Stimulated activated CD8-positive, alpha-beta memory T cell treated with anti-CD3 and anti-CD28 coated beads, Interleukin-7, amount 100 ng/mL, for 24 hours (primary cell): ENCODE data around the gene UBE2R2.

ENCODE experiments used
- DNase-seq: peaks from one replicate; pipeline ENCODE4 v3.0.0-alpha.2; 2020; ENCODE audit warnings: low read depth

The UBE2R2 gene

DNA sequence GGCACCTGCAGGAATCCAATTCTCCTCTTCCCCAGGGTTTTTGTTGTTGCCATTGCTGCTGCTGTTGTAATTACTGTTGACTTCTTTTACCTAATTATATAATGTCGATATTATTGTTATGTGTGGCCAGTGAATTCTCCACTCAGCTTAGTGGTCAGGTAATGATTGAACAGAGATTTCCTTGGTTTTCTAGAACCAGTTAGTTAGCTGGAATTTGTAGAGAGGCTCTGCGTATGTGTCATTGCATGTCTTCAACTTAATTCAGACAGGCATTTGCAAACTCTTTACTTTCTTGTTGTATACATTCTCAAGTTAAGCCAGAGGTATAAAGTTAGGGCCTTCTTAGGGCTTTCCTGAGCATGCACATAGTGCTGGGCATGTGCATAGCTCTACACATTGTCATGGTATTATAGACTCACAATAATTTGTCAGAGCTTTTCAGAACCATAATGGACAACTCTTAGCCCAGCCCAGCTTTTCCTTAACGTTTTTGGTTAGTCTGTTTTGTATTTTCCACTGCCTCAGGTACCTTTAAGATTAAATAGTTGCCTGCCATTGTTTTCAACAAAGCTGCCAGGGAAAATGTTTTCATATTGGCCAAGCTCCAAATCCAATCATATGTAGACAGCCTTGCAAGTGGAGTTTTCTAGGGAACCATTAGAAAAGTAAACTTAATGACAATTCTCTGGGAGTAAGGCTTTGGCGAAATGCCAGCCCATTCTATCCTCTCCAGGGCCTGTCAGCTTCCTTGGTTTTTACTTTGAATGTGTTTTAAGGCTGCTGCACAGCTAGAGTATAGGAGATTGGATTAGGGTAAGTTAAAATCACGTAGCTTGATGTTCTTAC lies 68.1 kb downstream of the UBE2R2 start:
- no peak for DNase-seq

DNA sequence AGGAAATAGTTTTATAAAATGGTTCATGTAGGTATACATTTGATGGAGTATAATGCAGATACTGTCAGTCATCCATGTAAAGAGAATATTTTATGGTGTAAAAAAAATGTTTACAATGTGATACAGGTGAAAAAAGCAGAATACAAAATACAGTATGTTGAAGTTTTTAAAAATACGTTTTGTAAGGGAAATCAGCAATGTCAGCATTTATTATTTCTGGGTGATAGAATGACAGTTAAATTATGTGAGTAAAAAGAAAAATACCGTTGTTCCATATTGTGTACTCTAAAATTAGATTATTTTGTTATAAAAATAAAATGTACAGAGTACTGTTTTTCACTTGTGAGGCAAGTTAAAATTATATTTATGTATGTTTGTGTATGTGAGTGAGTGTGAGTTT lies 69.0 kb downstream of the UBE2R2 start:
- DNase-seq: no peak

- no peak for DNase-seq
Observed at GRCh38 chr9:33893861-33894260, 76.9 kb downstream of the UBE2R2 start.

- no peak for DNase-seq
Observed at GRCh38 chr9:33894316-33894715, 77.4 kb downstream of the UBE2R2 start.

- DNase-seq: no peak
Observed at GRCh38 chr9:33903157-33903780, 86.3 kb downstream of the UBE2R2 start.

- DNase-seq: no peak
Observed at GRCh38 chr9:33905137-33905536, 88.2 kb downstream of the UBE2R2 start.

DNA sequence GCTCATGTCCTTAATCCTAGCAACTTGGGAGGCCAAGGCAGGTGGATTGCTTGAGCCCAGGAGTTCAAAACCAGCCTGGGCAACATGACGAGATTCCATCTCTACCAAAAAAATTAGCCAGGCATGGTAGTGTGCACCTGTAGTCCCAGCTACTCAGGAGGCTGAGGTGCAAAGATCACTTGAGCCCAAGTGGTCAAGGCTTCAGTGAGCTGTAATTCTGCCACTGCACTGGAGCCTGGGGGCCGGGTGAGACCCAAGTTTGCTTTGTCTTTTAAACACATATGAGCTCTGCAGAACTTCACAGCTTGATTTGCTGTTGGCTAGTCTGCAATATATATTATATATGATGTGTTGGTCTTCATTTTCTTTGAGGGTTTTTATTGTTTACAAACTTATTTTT lies 89.8 kb downstream of the UBE2R2 start:
- DNase-seq: no peak

DNA sequence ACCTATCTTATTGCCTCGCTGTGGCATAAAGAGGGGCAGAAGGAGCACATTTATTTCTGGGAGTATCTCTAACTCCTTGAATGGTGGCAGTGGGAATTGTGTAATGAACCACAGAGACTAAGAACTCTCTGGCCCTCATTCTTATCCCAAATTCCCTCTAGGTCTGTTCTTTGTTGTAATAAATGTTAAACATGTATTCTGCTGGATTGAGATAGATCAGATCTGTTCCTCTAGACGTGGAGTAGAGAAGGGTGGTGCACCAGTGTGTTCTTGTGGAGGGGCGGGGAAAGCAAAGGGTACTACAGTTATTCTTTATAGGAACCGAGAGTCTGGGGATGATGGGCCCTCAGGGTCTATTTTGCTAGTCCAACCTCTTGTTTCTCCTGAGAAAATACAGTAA lies 90.4 kb downstream of the UBE2R2 start:
- no peak for DNase-seq

DNA sequence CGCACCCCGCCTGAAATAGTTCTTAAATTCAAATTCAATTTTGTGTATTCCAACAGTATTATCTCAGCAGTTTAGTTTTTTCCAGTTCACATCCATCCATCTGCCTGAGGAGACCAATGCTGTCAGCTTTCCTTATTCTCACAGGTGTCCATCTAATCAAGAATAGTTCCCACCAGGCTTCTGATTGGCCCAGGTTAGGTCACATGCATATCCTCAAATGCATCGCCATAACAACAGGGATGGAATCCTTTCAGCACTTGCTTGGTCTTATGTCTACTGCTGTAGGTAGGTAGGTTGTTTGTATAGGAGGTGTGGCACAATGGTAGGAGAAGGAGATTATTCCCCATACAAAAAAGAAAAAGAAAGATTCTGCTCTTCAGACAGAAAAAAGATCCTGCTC lies 91.2 kb downstream of the UBE2R2 start:
- DNase-seq: no peak

GRCh38 chr9:33908749-33909148 lies 91.8 kb downstream of the UBE2R2 start:
- DNase-seq: no peak

- no peak for DNase-seq
Observed at GRCh38 chr9:33913541-33913940, 96.6 kb downstream of the UBE2R2 start.

DNA sequence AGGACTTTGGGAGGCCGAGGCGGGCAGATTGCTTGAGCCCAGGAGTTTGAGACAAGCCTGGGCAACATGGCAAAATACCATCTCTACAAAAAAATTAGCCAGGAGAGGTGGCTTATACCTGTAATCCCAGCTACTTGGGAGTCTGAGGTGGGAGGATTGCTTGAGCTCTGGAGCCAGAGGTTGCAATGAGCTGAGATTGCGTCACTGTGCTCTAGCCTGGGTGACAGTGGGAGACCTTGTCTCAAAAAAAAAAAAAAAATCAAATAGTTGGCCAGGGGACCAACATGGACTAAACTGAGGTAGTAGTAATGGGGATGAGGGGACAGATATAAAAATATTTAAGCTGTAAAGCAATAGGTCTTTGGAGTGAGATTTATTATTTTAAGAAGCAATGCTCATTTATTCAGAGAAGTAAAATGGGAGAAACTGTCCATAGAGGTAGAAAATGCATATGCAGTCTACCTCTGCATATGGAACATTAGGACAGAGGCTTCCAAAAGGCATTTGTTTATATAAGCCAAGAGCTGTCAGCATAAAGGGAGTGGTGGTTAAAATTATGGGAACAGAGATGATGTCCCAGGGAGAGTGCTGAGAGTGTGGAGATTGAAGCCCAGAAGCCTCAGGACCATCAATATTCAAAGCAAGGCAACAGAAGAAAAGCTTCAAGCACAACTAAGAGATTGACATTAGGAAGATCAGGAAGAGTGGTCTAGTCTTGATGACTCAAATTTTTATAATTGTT lies 98.1 kb downstream of the UBE2R2 start:
- DNase-seq: no peak

DNA sequence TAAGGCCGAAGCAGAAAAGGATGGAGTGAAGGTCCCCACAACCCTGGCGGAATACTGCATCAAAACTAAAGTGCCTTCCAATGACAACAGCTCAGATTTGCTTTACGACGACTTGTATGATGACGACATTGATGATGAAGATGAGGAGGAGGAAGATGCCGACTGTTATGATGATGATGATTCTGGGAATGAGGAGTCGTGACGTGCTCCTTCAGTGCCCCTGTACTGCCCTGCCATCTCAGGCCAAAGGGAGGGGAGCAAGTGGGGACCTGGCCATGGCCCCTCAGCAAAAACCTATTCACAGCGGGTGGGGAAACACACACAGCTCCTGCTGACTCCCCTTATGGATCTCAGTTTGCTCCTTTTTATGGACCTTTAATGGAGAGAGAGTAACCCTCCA lies 100.1 kb downstream of the UBE2R2 start:
- DNase-seq: no peak

- DNase-seq: no peak
Observed at GRCh38 chr9:33919276-33919897, 102.4 kb downstream of the UBE2R2 start.

DNA sequence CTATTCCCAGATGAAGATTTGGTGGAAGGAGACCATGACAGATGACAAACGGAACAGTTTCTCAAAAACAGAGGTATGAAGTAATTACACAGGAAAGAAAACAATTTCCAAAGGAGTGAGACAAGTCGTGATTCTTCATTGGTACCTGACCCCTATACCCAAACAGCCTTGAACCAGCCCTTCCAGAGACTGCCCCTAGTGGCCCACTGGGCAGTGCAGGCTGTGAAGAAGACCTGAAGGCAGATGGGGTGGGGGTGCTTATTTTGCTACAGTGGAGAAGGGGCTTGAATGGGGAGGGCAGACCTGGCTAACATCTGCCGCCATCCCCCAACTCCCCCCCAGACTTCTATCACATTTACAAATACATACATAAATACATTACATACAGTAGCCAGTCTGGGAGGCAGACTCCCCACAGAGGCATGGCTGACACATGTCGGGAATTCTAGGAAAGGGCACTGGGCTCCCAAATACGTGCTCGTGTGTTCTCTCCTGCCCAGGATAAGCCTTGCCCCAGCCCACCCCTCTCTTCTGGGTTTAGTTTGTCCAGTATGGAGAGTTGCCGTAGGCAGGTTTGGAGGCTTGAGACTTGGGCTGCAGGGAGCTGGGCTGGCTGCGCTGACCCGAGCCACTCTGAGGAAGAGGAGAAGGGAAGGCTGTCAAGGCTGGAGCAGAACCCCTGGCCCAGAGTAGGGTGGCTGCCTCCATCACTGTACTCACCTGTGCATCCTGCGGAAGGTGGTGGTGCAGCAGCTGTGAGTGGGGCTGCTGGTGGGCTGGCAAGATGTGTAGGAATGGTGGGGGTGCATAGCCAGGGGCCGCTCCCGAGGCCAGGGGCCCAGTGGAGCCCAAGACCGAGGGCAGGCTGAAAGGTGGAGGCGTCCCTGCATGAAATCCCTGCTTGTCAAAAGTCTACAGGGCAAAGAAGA lies 105.3 kb downstream of the UBE2R2 start:
- no peak for DNase-seq

- no peak for DNase-seq
Observed at GRCh38 chr9:33923079-33923478, 106.1 kb downstream of the UBE2R2 start.

DNA sequence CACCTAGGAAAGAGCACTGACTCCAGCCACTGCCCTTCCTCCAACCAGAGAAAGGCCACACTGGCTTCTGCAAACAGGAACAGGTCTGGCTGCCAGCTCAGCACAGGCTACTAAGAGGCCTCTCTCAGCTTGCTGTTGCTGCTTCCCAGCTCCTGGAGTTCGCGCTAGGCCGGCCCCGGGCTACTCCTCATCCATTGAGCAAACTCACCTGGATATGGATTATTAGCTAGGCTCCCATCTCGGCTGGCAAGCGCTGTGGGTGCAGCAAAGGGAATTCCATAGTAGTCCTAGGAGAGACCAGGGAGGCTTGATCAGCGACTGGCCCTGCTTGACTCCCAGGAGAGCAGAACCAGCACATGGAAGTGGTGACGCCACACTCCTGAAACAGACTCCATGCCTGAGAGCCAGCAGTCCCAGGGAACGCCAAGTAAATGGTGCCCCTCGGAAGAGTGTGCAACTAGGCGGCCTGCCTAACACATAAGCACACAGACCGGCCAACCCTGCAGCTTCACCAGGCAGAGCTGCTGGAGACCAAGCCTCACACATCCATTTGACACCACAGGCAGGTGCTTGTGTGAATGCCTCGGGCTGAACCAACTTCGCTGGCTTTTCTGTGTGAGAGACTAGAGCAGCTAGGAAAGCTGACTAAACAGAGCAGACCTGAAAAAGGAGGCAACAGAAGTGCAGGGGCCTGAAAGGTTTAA lies 107.2 kb downstream of the UBE2R2 start:
- DNase-seq: no peak

DNA sequence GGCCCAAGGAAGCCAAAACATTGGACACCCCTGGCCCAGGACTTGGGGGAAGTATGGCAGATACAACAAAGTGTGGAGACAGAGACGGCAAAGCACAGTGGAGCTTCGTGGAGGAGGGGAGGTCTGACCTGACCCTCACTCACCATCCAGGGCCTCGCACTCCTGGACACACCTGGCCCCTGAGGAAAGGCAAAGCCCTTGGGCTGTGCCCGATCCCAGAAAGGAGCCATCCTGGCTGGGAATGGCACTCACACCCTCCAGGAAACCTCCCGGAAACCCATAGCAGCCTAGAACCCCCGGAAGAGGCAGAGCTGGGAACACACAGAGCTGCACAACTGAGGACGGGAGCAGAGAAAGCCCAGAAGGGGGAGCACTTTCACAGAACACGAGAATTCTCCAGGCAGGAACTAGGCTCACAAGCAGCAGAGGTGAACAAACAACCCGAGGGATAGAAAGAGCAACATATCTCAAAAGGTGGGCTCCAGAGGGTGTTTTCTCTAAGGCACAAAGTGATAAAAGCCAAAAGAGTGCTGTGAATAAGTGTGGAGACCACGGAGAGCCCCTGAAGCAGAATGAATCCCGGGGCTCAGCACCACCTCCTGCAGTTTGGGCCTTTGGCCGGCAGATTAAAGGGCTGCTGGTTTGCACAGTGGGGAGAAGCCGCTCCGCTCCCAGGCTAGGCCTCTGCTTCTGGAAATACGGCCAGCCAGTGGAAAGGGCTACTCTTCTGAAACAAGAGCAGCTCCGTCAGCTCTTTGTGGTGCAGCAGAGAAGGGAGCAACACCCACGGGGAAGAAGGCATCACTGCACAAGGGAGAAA lies 108.2 kb downstream of the UBE2R2 start:
- no peak for DNase-seq

DNA sequence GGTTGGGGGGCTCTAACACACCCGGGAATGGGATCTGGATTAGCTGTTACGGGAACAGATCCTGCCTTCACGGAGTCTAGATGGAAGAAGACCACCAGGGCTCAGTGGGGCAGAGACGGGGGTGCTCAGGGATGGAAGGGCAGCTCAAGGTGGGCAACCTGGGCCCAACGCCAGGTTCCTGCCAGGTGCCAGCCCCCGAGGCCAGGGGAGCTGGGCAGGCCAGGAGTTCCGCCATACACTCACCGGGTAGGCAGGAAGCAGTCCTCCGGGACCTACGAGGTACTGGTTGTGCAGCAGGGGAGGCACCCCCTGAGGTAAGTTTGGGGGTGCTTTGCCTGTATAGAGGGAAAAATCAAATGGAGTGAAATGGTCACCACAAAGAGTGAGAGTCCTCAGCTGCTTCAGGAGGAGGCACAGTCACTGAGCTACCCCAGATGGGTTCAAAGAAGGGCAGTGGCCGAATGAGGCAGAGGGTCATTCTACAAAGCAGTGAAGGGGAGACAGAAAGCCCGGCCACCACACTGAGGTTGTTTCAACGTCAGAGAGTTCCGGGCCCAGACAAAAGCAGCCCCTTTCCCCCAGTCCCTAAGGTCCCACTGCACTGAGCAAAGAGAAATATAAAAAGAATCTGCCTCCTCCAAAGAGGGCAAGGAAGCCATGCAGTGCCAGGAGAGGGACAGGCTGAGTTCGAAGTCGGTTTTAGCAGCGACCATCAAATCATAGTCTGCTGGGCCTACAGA lies 110.0 kb downstream of the UBE2R2 start:
- DNase-seq: no peak
